NAMALWA (cell line): Measurements from ENCODE around the gene NCKAP5.

Experiments used
- DNase-seq: peaks from one replicate; pipeline ENCODE4 v3.0.0-alpha.2; 2015; ENCODE audit warnings: low spot score

The NCKAP5 gene

DNA sequence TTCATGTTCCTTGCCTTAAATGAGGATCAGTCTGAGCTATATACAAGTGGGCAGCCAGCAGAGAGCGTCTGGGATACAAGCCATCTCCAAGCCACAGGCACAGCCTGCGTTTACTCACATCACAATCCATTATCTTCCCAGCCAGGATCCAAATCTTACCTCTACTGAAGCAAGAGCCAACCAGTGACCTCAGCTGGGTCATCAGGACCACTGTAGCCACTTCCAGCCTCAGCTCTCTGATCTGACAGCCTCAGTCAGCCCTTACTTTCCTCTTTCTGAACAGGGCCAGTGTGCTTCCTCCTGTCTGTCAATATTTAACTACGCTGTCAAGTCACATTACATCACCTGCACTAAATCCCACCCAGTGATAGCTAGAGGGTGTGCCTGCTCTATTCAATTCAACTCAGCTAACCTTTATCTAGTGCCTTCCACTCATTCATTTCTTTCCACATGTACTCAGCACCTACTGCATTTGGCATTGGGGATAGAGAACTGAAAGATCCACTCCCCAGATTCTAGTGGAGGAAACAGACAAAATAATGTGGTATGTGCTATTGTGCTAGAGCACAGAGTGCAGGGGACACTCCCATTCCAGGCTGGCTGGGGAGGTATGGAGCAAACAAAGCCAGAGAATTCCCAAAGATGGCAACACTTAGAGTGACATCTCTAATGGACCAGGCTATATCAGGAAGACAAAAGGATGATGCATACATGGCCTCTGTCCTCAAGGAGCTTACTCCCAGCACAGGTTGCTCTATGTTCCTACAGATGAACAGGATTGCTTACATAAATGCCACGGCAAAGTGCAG, 146.5 kb downstream of the NCKAP5 start:
- no peak for DNase-seq

DNA sequence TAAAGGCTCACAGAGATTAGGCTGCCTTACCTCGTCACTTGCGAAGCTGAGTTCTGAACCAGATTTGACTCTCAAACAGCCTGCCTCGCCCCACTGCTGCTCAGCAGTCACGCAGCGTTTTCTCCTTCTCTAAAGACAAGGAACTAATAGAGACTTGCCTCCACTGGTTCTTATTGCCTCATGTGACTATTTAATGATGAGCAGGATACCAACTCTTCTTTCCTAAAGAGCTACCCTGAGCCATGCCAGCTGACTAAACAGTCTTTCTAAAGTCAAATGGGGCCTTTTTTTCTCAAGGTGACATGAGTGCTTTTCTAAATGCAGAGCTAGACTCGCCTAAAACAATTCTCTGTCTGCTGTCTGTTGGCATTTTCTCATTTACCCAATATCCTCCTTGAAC, 147.5 kb downstream of the NCKAP5 start:
- no peak for DNase-seq

DNA sequence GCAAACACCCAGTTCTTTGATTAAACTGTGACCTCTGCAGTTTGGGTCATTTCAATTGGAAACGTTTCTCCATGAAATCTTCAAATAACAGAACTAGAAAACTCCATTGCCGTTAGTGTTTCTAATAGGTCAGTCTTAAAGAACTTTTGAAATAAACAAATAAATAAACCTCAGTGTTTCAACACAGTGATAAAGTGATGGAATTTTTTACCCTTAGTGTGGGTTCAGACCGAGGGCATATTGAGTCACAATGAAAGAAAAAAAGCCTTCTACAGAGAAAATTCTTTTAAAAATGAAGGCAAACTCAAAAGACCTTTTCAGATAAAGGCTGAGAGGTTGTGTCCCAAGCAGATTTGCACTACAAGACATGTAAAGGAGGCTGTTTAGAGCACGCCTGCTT, 149.6 kb downstream of the NCKAP5 start:
- DNase-seq, result no peak

GRCh38 chr2:133418021-133418420, 150.2 kb downstream of the NCKAP5 start:
- no peak for DNase-seq

GRCh38 chr2:133417415-133417814, 150.8 kb downstream of the NCKAP5 start:
- DNase-seq, result no peak

DNA sequence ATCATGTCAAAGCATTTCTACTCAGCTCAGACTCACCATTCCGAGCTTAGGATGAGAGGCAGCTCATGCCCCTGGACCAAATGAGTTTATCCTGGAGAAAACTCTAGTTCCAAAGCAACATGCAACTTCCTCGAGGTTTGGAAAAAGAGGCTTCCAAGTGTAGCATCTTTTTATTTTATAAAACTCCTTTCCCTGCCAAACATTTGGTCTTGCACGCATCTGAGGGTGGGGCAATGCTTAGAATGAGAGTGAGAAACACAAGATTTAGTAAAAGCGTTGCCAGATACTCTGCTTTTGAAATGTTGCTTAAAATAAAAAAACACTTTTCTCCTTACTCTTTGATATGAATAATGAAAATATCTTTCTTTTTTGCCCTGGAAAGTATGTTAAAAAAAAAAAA, 151.5 kb downstream of the NCKAP5 start:
- no peak for DNase-seq

DNA sequence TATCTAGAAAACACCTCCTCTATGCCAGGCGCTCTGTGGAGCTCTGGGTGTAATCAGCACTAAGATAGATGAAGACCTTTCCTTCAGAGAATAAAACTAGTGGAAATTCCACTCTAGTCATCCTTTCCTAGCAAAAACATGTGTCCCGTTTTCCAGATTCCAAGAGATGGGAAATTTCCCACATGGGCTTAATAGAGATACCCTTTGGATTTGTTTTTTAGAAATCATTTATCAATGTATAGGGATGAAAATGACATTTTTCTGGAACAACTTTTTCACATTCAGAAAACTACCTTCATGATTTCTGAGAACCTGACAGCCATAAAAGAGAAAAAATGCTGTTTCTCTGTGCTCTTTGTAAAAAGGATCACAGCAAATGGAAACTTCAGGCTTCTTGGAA, 152.1 kb downstream of the NCKAP5 start:
- no peak for DNase-seq

GRCh38 chr2:133415210-133415876, 152.9 kb downstream of the NCKAP5 start:
- no peak for DNase-seq

GRCh38 chr2:133414486-133415209, 153.6 kb downstream of the NCKAP5 start:
- no peak for DNase-seq

- DNase-seq, result no peak
Measured at GRCh38 chr2:133413863-133414262, 154.4 kb downstream of the NCKAP5 start.

GRCh38 chr2:133412694-133413093, 155.6 kb downstream of the NCKAP5 start:
- DNase-seq, result no peak

DNA sequence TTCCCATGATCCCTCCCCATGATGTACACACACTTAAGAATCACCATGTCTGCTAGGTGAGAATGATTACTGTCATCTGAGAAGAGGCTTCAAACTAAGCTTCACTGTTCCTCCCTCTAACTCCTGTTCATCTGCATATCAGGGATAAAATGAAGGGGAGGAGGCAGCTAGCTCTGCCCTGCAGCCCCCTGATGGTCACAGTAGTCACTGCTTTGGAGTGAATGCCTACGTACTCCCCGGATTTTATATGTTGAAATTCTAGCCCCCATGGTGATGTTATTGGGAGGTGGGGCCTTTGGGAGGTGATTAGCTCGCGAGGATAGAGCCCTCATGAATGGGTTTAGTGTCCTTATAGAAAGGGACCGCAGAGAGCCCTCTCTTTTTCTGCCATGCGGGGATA, 156.4 kb downstream of the NCKAP5 start:
- DNase-seq, result no peak

- DNase-seq, result no peak
Measured at GRCh38 chr2:133411101-133411500, 157.2 kb downstream of the NCKAP5 start.

DNA sequence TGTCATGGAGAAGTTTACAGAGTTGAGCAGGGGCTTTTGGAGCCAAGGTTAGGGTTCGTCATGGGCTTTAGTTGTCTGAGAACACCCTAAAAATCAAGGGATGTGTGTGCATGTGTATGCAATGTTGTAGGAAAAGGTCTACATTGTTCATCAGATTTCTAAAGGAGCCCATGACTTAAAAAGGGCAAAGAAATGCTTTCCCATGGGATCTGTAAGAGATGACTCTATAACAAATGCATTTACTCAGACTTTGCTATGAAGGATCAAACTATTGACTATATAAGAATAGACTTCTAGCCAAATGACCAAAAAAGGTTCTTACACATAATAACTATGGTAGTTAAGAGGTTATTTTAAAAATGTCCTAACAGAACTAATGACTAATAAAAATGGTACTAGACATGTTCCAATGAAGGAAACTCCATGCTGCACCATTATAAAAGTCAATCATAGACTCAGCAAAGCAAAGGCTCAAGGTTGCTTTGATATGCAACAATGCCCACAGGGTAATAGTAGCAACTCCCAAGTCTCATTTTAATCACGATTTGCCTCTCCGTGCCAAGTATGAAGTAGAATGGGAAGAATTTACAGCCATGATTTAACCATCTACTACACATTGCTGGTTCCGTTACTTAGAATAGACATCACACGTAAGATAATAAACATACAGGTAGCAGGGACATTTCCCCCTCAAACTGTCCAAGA, 158.5 kb downstream of the NCKAP5 start:
- DNase-seq, result no peak

DNA sequence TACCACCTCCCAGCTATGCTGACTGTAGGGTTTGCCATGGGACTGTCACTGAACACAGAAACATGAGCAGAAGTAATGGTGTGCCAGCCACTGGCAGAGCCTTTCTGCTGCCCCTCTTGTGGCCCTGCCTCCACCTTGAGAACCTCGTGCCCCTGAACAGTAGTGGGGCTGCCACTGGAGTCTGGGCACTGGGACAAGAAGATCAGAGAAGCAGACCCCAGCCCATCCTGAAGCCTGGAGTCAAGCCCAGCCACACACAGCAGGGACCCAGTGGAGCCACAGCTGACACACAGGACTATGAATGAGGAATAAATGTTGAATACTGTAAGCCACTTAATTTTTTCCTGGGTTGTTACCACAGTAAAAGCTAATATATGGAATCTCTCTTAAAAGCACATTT, 159.6 kb downstream of the NCKAP5 start:
- DNase-seq, result no peak

DNA sequence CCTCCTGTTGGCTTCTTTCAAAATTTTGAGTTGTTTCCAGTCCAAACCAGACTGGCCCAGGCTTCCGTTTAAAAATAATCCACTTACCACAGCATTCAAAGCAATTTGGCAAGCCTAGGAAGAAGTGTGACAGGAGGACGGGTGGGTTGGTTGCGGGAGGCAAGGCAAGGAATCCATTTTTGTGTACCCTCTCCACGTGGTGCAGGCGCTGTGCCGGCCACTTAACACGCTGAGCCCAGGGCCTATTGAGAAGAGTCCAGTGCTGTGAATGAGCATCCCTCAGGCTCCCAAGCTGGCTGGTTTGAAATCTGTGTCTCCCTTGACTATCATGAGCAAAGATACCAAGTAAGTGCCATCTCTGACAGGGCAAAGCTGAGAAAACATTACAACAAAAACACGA, 160.9 kb downstream of the NCKAP5 start:
- DNase-seq, result no peak

DNA sequence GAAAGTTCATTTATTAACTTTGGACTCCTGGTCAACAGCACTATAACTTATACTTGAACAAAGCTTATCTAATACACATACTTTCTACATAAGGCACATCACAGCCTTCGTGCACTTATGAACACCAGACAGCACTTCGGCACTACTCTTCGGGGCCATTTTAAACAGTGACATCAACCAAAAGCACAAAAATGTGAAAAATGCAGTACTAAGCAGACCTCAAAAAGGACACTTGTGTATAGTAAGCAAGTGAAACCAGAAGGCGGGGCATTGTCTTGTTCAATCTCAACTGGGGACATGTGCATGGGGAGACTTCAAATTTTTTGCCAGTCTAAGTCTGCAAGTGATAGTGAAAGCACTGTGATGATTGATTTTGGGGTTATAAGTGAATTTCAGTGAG, 163.0 kb downstream of the NCKAP5 start:
- no peak for DNase-seq

DNA sequence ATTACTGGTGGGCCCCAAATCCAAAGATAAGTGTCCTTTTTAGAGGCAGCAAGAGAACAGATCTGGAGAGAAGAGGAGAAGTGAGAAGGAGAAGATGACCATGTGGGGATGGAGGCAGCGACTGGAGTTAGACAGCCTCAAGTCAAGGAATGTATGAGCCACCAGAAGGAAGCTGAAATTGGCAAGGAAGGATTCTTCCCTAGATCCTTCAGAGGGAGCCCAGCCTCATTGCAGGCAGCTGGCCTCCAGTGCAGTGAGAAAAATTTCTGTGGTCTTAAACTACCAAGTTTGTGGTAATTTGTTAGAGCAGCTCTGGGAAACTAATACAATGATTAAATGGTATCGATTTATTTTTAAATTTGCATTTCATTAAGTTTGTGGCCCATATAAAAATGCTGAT, 167.9 kb downstream of the NCKAP5 start:
- DNase-seq, result no peak

GRCh38 chr2:133393895-133394294, 174.4 kb downstream of the NCKAP5 start:
- no peak for DNase-seq

- DNase-seq, result no peak
Measured at GRCh38 chr2:133390156-133390555, 178.1 kb downstream of the NCKAP5 start.

DNA sequence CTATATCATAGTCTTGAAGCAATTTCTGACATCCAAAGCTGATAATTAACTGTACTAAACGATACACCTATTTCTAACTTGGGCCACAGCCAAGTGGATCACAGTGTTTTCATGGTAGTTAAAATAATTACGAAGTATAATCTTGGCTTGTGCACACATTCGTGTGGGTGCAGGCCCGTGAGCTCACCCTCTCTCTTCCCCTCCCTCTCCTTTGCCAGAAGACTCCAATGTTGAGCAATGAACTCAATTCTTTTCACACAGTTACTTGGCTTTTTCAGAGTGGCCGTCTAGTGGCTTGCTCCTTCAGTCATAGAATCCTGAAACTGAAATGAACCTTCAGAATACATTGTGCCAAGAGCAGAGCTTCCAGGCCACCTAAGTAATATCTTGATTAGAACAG, 178.7 kb downstream of the NCKAP5 start:
- DNase-seq, result no peak

DNA sequence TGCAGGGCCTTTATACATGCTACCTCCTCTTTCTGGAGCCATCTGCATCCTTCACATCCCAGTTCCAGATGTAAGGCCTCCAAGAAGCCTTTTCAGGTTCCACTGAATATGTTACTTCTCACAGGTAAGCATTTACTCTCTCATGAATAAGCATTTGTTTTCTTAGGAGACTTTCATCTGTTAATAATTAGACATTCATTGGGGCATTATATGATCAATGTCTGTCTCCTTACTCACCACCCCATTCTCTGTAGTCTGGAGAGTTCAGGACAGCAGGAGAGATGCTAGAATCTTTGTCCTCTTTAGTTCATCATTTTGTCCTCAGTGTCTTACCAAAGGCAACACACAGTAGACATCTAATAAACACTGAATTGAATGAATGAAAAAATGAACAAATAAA, 185.7 kb downstream of the NCKAP5 start:
- no peak for DNase-seq

- no peak for DNase-seq
Measured at GRCh38 chr2:133380991-133381390, 187.3 kb downstream of the NCKAP5 start.
